Activated CD8-positive, alpha-beta T cell treated with anti-CD3 and anti-CD28 coated beads for 36 hours (primary cell): ENCODE data around the gene MLKL. TPM values are rescaled to one million over a fixed set of nuclear protein-coding genes. Genes with fewer than 3 reads are reported as not detected.

Experiments used
- ATAC-seq: fragments of 200-7000 bp; cut with Tn5 transposase; one replicate; pipeline ENCODE4 v1.10.0; 2021; ENCODE audit warnings: mild to moderate bottlenecking, moderate library complexity
- CTCF ChIA-PET: fragments of 350-600 bp; sonication (Branson Sonifier 250); formaldehyde crosslinking; loops from one replicate; lab custom pipeline; 2021; ENCODE audit warnings: antibody characterized with exemption; lab: Charles Lee
- POLR2A ChIA-PET: fragments of 350-600 bp; sonication (Branson Sonifier 250); formaldehyde crosslinking; loops from one replicate; lab custom pipeline; 2021; ENCODE audit warnings: antibody characterized with exemption; lab: Charles Lee
- DNase-seq: peaks from one replicate; pipeline ENCODE4 v3.0.0-alpha.2; 2020
- H3K27ac Mint-ChIP-seq: one replicate; pipeline ENCODE4 v1.8.0; 2021; ENCODE audit warnings: mild to moderate bottlenecking, mixed read lengths
- H3K27me3 Mint-ChIP-seq: one replicate; pipeline ENCODE4 v1.8.0; 2021; ENCODE audit warnings: mixed read lengths
- H3K36me3 Mint-ChIP-seq: one replicate; pipeline ENCODE4 v1.8.0; 2021; ENCODE audit warnings: low read depth, mixed read lengths
- H3K4me1 Mint-ChIP-seq: one replicate; pipeline ENCODE4 v1.8.0; 2021; ENCODE audit warnings: low read depth, mixed read lengths
- H3K4me3 Mint-ChIP-seq: one replicate; pipeline ENCODE4 v1.8.0; 2021; ENCODE audit warnings: mild to moderate bottlenecking, moderate library complexity, mixed read lengths
- H3K9me3 Mint-ChIP-seq: one replicate; pipeline ENCODE4 v1.8.0; 2021; ENCODE audit warnings: mixed read lengths
- CTCF ChIP-seq: fragments of 200-600 bp; IDR thresholded peaks from one replicate; pipeline ENCODE4 v1.8.0; 2022; ENCODE audit warnings: antibody characterized with exemption, mild to moderate bottlenecking
- intact Hi-C: fragments of 100-400 bp; cut with micrococcal nuclease; formaldehyde crosslinking; loops from one replicate; pipeline ENCODE4 v1.10.0; 2022
- total RNA-seq, 2 experiments: library from RNA; stranded (reverse); gene quantifications; one replicate each; pipeline ENCODE4 v1.2.3, GENCODE V29; 2021

MLKL gene
- total RNA-seq, 2 experiments from 2014 or later, result 18.5 to 18.8 TPM

- ChIA-PET CTCF (interaction anchor here (1.5 to 3.0 kb wide), 2 partner anchors 14 to 26 kb away, joined by 3 to 10 read pairs; no protein-coding TSS in a partner anchor), POLR2A (interaction anchor here (0.7 to 1.1 kb wide), 2 partner anchors 19 to 80 kb away, joined by 3 read pairs; no protein-coding TSS in a partner anchor)
- H3K4me3 Mint-ChIP-seq, result no peak overlapping the region
- H3K4me1 Mint-ChIP-seq, result peaks cover 2% of the 10 kb centered on the region
- DNase-seq (no peak), ATAC-seq (no peak)
- peaks cover 34% of the 10 kb centered on the region for H3K36me3 Mint-ChIP-seq
- no peaks in the 10 kb centered on the region for H3K9me3 Mint-ChIP-seq
- intact Hi-C loops, result no loop called here
- no peaks in the 10 kb centered on the region for H3K27me3 Mint-ChIP-seq
- no peak overlapping the region for H3K27ac Mint-ChIP-seq
- TF ChIP-seq CTCF, result no peak
Measured at GRCh38 chr16:74637742-74638453, 62.8 kb downstream of the MLKL start.

- ChIA-PET CTCF (interaction anchor here (1.3 kb wide), 1 partner anchor 13 kb away, joined by 6 read pairs; no protein-coding TSS in a partner anchor), POLR2A (interaction anchor here (1.2 to 1.4 kb wide), 4 partner anchors 10 to 32 kb away, joined by 3 to 5 read pairs (median 4); partner anchors contain the start of gene RFWD3)
- H3K4me3 Mint-ChIP-seq, result no peak overlapping the region
- intact Hi-C loops, result no loop called here
- DNase-seq, result no peak
- H3K36me3 Mint-ChIP-seq, result peaks cover 42% of the 10 kb centered on the region
- no peaks in the 10 kb centered on the region for H3K9me3 Mint-ChIP-seq
- no peaks in the 10 kb centered on the region for H3K4me1 Mint-ChIP-seq
- no peaks in the 10 kb centered on the region for H3K27me3 Mint-ChIP-seq
- TF ChIP-seq CTCF, result no peak
- H3K27ac Mint-ChIP-seq, result no peak overlapping the region
- ATAC-seq, result no peak
Measured at GRCh38 chr16:74635303-74635702, 65.4 kb downstream of the MLKL start.

GRCh38 chr16:74633686-74634085 is 67.0 kb downstream of the MLKL start:
- intact Hi-C loops, result no loop called here
- POLR2A ChIA-PET, result interaction anchor here (1.6 to 2.7 kb wide), 2 partner anchors 11 to 31 kb away, joined by 3 to 7 read pairs; no protein-coding TSS in a partner anchor
- no peaks in the 10 kb centered on the region for H3K9me3 Mint-ChIP-seq

GRCh38 chr16:74627506-74628220 is 73.0 kb downstream of the MLKL start:
- POLR2A ChIA-PET, result interaction anchor here (0.6 to 2.4 kb wide), 7 partner anchors 16 to 39 kb away, joined by 3 to 12 read pairs (median 5); partner anchors contain the start of genes GLG1 and RFWD3
- Mint-ChIP-seq H3K4me1 (peaks cover 40% of the 10 kb centered on the region), H3K36me3 (peaks cover 79% of the 10 kb centered on the region), H3K27me3 (no peaks in the 10 kb centered on the region), H3K4me3 (peak overlapping the region; percentile 10), H3K9me3 (no peaks in the 10 kb centered on the region), H3K27ac (peak overlapping the region; percentile 87)
- no peak for ATAC-seq
- CTCF ChIA-PET, result interaction anchor here (1.0 to 3.7 kb wide), 4 partner anchors 11 to 159 kb away, joined by 3 to 20 read pairs (median 4); no protein-coding TSS in a partner anchor
- no peak for DNase-seq
- TF ChIP-seq CTCF, result no peak
- intact Hi-C loops, result no loop called here

More at GRCh38 chr16:74633686-74634085, 67.0 kb downstream of the MLKL start:
- peaks cover 7% of the 10 kb centered on the region for H3K4me1 Mint-ChIP-seq
- no peaks in the 10 kb centered on the region for H3K27me3 Mint-ChIP-seq
- H3K4me3 Mint-ChIP-seq, result no peak overlapping the region
- H3K36me3 Mint-ChIP-seq, result peaks cover 47% of the 10 kb centered on the region
- H3K27ac Mint-ChIP-seq, result no peak overlapping the region
- ATAC-seq, result no peak
- CTCF ChIA-PET, result interaction anchor here (0.8 to 1.6 kb wide), 3 partner anchors 9 to 18 kb away, joined by 3 to 5 read pairs (median 4); no protein-coding TSS in a partner anchor
- DNase-seq, result no peak
- no peak for TF ChIP-seq CTCF
